Measurements from ENCODE around the gene PARVG. TPM values are rescaled to one million over a fixed set of nuclear protein-coding genes. Genes with fewer than 3 reads are reported as not detected.

The PARVG gene
- total and polyA plus RNA-seq, 2 of the 8 experiments (the other 6 are each of a cell fraction or from before 2014, with no cell fraction given), result 0.37 to 1.5 TPM

DNA sequence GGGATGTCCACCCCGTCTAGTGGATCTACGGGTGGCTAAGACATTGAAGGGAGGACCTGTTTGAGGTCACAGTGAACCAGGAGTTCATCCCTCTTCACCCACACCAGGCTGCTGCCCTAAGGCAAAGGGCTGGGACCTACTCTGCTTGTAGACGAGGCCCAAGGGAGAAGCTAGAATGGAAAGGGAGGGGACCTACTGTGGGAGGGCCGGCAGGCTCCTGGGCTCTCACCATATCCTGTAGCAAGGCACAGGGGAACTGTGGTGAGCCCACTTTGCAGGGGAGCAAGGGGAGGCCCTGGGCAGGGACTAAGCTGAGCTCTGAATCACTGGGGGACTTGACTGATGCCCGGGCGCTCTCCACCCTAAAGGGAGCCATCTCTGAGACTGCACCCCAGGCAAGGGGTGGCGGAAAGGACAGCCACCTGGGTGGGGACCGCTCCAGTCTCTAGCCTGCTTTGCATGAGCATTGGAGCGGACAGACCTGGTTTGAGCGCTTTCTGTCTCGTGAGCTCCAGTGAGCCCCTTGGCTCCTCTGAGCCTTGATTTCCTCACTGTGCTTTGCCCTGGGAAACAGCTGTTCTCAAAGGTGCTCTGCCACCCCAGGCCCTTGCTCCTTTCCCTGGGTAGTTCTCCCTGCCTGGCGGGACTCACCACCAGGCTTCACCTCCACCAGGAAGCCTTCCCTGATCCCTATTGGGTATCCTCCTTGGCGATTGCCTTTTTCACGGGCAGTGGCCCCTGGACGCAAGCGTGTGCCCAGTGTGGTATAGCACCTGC lies 24.2 kb downstream of the PARVG start (continued):
- TF ChIP-seq, protein P1, sequence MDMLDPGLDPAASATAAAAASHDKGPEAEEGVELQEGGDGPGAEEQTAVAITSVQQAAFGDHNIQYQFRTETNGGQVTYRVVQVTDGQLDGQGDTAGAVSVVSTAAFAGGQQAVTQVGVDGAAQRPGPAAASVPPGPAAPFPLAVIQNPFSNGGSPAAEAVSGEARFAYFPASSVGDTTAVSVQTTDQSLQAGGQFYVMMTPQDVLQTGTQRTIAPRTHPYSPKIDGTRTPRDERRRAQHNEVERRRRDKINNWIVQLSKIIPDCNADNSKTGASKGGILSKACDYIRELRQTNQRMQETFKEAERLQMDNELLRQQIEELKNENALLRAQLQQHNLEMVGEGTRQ (IDR thresholded peaks at IDR 0.05; ENCODE audit: low read length), result no peak
- TF ChIP-seq RFX5 (IDR thresholded peaks at IDR 0.05; ENCODE audit: borderline replicate concordance, low read depth, low read length) (no peak), SUZ12 (IDR thresholded peaks at IDR 0.05; ENCODE audit: low read length) (no peak)
